Measurements from ENCODE around the gene SCYL1.
"Not testable (repeated sequence)": the region's sequence is repeated elsewhere in the genome, so short reads cannot be mapped to it uniquely, and the experiment has no call there.

DNA sequence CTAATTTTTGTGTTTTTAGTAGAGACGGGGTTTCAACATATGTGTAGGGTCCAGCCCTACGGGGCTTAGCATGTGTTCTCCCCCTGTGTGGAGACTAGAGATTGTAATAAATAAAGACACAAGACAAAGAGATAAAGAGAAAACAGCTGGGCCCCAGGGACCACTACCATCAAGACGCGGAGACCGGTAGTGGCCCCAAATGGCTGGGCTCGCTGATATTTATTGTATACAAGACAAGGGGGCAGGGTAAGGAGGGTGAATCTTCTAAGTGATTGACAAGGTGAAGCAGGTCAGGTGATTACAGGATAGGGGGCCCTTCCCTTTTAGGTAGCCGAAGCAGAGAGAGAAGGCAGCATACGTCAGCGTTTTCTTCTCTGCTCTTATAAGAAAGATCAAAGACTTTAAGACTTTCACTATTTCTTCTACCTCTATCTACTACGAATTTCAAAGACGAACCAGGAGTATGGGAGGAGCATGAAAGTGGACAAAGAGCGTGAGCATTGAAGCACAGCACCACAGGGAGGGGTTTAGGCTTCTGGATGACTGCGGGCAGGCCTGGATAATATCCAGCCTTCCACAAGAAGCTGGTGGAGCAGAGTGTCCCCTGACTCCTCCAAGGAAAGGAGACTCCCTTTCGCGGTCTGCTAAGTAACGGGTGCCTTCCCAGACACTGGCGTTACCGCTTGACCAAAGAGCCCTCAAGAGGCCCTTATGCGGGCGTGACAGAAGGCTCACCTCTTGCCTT lies 2.9 kb upstream of the SCYL1 start:
- TF ChIP-seq CTCF, POLR2A (IDR thresholded peaks at IDR 0.05): not testable (repeated sequence)
